H7 (cell line): ENCODE data around the gene DDN. TPM values are rescaled to one million over a fixed set of nuclear protein-coding genes. Genes with fewer than 3 reads are reported as not detected.

ENCODE experiments used
- DNase-seq: peaks from one replicate; pipeline ENCODE4 v3.0.0; 2012
- H3K27me3 ChIP-seq: 2 replicates; pipeline ENCODE4 v1.6.0; 2011; ENCODE audit warnings: mild to moderate bottlenecking, low read length; ENCODE audit not compliant: control insufficient read depth, insufficient read depth
- H3K36me3 ChIP-seq: replicated peaks from 2 replicates; pipeline ENCODE4 v1.5.1; 2011; ENCODE audit warnings: low read length; ENCODE audit not compliant: control insufficient read depth, insufficient read depth
- H3K4me3 ChIP-seq: 2 replicates; pipeline ENCODE4 v1.5.1; 2011; ENCODE audit warnings: low read depth, mild to moderate bottlenecking, control low read depth, low read length, moderate library complexity; ENCODE audit not compliant: insufficient read depth
- total RNA-seq: library from RNA; depleted of rRNA; stranded (reverse); fragments of >200 nt; shearing (Covaris generic); gene quantifications from 2 replicates; pipeline ENCODE4 v1.2.3, GENCODE V29; 2014

Gene DDN
- total RNA-seq, 1 experiment from 2014 or later = 0.10 TPM

DNA sequence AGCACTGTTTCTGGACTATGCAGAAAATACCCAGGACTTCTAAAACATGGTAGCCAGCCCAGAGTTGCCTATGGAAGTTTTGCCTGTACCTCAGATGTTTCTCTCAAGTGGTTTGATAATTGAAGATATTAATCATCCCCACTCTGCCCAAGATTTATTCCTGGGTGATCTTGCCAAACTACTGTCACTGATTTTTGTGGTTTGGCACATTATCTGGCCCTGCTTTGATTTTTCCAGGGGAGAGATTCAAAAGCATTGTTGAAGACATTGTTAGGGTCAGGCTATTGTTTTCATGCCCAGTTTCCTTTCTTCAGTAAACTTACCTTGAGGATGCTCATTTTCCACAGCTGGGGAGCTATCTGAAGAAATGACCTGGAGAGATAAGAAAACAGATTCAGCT, 13.6 kb upstream of the DDN start:
- DNase-seq = no peak
- H3K36me3 ChIP-seq = peaks cover 1% of the 10 kb centered on the region
- H3K4me3 ChIP-seq = no peak overlapping the region
- no peaks in the 10 kb centered on the region for H3K27me3 ChIP-seq

DNA sequence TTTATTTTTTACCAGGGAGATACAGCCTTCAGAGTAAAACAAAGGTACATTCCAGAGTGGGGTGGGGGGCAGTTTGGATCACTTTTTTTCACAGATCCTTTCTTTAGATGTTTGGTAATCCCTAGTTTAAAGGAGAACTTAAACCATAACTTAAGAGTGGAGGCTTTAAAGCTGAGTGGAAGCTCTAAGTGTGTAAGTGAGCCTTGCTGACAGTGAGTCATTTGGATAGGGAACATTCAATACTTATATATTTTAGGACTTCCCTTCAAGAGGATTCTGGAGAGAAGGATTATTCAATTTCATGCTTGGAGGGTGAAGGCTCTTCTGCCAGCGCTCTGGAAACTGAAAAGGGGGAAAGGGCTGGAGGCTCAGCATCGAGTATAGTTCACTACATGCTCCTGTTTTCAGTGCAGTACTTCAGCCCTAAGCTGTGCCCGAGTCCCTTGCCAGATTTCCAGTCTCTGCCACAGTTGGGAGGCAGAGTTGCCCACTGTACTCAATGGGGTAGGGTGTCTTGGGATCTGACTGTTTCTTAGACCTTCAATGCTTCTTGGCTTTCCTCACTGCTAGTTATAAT, 11.0 kb upstream of the DDN start:
- Histone ChIP-seq H3K27me3 (no peaks in the 10 kb centered on the region), H3K4me3 (no peak overlapping the region), H3K36me3 (peaks cover 1% of the 10 kb centered on the region)
- no peak for DNase-seq

DNA sequence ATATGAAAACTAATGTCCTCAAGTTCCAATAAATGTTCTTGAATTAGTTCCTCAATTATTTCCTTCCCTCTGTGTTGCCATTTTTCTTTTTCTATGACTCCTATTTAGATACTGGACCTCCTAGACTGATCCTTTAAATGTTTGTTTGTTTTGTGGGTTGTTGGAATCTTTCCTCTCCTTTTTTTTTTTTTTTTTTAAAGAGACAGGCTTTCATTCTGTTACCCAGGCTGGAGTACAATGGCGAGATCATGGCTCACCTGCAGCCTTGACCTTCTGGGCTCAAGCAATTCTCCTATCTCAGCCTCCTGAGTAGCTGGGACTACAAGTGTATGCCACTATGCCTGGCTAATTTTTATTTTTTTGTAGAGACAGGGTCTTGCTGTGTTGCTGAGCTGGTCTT, 9.8 kb upstream of the DDN start:
- H3K36me3 ChIP-seq = peaks cover 5% of the 10 kb centered on the region
- H3K4me3 ChIP-seq = no peak overlapping the region
- no peak for DNase-seq
- H3K27me3 ChIP-seq = no peaks in the 10 kb centered on the region

DNA sequence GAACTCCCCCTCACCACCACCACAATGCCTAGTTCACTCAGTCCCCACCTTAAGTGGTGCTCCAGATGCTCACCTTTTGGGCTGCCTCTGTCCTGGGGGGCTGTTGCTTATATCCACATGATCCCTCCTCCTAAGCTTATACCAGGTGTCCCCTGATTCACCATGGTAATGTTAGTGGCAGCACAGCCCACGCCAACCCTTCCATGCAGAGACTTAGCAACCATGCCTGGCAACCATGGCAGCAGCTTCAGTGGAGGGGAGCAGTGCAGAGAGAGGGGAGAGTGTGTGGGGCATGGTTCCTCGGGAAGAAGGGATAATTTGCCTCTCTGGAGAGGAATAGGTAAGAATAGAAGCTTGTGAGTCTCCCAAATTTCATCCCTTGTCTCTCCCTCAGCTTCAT, 1.2 kb upstream of the DDN start:
- DNase-seq = no peak
- peaks cover 56% of the 10 kb centered on the region for H3K27me3 ChIP-seq
- H3K4me3 ChIP-seq = no peak overlapping the region
- peaks cover 8% of the 10 kb centered on the region for H3K36me3 ChIP-seq

DNA sequence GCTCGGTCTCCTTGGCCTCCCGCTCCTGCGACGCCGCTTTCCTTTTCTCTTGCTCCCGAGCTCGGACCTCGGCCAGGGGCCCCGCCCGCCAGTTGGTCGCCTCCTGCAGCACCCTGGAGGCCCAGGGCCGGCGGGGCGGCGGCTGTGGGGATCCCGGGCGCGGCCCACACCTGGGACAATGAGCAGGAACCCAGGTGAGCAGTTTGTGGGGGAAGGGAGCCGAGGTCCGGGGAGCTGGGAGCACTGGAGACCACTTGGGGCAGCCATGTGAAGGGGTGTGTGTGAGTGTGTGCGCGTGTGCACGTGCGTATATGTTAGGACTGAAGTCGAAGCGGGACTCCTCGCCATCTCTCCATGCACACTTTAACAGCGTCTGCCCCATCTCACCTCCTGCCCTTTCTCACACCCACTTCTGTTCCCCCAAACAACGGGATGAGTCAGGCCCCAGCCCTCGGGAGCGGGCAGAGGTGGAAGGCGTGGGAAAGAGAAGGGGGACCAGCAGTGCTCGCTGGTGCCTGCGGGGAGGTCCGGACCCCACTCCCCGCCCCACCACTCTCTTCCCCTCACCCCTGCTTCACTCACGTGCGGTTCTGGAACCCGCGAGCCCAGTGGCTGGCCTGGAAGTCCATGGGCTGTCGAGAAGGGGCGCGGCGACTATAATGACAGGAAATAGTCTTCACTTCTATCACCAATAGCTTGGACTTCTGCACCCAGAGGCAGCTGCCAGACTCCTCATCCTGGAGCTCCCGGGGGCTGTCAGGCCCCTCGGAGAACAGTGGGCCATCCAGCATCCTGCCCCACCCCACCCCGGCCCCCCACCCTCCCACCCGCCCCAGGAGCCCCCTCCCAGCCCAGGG, 450 bp downstream of the DDN start:
- Histone ChIP-seq H3K27me3 (peaks cover 72% of the 10 kb centered on the region), H3K4me3 (peak overlapping the region; percentile 48), H3K36me3 (peaks cover 4% of the 10 kb centered on the region; the same call in 1 of the 2 replicates)
- peak; percentile 79 for DNase-seq

DNA sequence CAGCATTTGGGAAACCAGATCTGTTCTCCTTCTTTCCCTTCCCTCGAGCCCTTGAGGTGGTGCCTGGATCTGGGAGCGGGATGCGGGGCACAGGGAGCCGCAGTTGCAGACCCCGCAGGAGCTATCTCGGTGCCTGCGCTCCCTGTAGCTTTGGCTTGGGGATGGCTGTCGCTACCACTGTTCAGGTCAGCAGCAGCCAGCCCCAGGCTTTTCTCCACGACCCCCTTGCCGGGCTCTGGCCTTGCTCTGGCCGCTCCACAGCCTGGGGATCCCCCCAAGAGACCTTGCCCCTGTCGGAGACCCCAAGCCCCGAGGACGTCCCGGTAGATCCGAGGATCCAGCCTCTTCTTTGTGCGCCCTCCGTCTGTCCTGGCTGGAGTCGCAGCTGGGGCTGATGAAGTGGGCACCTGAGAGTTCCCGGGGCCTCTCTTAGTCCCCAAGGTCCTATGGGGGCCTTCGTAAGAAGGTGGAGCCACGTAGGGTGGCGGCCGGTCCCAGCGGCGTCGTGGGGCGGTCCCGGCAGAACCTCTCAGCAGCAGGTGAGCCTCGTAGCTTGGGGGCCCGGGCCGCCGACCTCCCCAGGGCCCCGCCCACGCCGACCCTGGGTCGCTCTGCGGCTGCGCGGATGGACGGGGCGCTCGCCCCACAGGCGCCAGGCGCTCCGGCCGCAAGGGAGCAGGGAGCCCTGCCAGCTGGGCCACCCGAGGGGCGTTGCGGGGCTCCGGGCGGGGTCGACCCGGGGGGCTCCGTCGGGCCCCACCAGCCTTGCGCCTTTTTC, 1.3 kb downstream of the DDN start:
- Histone ChIP-seq H3K36me3 (peaks cover 3% of the 10 kb centered on the region; the same call in 1 of the 2 replicates), H3K27me3 (peaks cover 80% of the 10 kb centered on the region), H3K4me3 (peak overlapping the region; percentile 48)
- peak; percentile 97 for DNase-seq

DNA sequence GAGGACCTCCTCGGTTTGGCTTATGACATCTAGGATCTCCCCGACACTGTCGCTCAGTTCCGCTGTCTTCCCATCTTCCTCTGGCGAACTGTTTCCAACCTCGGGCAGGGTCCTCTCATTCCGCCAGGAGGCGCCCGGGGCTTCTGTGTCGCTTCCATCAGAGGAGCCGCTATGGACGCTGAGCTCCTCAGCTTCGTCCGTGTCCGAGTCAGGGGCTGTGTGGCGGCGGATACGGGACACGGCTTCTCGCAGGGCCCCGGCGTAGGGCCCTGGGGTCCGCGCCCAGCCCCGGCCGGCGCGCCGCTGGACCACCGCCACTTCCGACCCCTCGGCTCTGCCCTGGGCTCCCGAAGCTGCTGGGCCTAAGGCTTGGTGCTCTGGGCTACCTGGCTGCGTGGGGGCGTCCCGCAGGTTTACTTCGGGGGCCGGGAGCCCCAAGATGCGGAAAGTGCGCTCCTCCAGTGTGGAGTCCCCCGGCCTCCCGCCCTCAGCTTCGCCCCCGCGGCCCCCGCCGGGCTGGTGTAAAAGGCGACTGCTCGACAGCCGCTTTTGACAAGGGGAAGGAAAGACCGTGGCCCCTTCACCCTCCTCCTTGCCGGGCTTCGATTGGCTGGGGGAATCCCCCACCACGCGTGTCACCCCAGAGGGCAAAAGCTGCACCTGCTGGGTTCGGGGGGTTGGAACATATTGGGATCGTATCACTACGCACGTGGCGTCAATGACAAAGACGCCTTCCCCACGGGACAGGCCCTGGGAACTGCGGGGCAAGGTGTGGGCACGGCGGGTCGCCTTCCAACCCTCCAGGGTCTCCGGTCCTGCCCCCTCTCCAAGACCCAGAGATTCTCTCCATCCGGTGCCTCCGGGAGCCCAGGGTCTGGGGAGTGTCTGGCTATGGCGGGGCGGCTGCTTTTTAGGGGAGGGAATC, 2.1 kb downstream of the DDN start:
- DNase-seq = peak; percentile 91
- H3K36me3 ChIP-seq = no peaks in the 10 kb centered on the region; the same call in 1 of the 2 replicates
- H3K4me3 ChIP-seq = peak overlapping the region; percentile 48
- peaks cover 81% of the 10 kb centered on the region for H3K27me3 ChIP-seq

DNA sequence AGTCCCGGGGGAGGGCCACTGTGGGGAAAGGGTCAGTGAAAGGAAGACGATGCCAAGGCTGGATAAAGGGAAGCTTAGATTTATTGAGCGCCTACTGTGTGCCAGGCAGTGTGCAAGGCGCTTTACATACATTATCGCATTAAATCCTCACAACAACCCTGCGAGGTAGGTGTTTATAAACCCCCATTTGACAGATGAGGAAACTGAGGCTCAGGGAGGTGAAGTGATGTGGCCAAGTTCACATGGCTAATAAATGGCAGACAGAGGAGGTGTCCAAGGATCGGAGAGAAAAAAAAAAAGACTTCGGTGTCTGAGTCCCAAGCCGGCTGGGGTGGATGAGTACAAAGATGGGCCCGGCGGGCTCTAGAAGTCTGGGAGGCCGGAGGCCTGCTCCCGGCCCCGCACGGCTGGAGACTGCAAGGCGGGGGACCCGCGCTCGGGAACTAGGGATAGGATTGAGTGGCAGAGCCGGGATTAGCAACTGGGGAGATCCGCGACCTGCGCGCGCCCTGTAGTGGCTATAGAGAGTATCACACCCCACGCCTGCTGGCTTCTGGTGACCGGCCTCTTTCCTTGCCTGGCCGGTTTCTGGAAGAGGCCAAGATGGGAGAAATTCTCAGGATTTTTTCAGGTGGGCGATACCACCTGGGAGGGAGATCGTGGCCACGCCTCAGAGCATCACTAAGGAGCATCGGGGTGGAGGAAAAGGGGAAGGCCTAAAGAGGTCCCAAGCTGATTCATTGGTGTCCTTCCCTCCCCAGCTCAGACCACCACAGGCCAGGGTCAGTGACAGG, 3.9 kb downstream of the DDN start:
- no peaks in the 10 kb centered on the region for H3K36me3 ChIP-seq
- peaks cover 73% of the 10 kb centered on the region for H3K27me3 ChIP-seq
- DNase-seq = peak; percentile 98
- H3K4me3 ChIP-seq = peak overlapping the region; percentile 3; the same call in 1 of the 2 replicates

DNA sequence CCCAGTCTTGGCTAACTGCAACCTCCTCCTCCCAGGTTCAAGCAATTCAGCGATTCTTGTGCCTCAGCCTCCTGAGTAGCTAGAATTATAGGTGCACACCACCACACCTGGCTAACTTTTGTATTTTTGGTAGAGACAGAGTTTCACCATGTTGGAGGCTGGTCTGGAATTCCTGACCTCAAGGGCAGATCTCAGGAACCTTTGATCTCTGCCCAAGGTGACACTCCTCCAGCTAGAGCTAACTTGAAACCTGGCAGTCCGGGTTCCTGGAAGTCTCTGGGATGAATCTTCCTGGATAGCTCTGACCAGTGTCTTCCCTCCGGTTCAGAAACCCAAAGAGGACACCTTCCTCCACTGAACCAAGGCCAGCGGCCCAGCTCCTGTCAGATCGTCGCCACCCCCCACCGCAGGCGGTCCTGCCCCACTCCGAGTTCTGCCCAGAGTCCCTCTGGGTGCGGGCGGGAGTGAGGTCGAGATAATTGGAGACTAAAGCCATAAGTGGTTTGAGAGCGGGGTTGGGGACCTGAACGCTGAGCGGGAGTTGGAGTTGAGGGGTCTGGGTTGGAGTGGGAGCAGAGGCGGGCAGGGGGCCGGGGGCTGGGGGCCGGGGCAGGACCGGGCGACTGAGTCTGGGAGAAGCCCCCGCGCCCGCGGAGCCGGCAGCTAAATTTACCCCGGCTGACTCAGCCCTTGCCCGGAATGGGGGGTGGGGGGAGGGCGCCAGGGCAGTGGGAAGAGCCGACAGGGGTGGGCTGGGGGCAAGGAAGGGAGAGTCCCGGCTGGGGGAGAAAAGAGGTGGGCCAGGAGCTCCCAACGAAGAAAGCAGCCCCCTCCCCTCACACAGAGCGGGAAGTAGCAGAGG, 4.7 kb downstream of the DDN start:
- Histone ChIP-seq H3K36me3 (no peaks in the 10 kb centered on the region), H3K4me3 (no peak overlapping the region; the same call in 1 of the 2 replicates), H3K27me3 (peaks cover 64% of the 10 kb centered on the region)
- no peak for DNase-seq

DNA sequence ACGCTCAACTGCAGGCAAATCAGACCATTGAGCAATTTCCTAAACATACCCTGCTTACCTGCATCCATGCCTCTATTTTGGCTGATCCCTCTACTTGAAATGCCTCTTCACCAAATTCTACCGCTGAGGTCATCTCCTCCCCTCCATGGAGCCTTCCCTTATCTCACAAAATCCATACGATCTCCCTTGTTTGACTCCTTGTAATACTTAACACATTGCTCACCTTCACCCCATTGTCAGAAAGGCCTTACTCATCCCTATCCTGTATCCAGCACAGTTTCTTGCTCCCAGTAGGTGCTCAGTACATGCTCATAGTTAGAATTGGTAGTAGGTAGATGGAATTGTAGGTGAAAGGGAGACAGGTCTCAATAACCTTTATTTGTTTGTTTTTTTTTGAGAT, 5.4 kb downstream of the DDN start:
- H3K36me3 ChIP-seq = no peaks in the 10 kb centered on the region
- DNase-seq = peak; percentile 24
- H3K4me3 ChIP-seq = no peak overlapping the region
- H3K27me3 ChIP-seq = peaks cover 60% of the 10 kb centered on the region

DNA sequence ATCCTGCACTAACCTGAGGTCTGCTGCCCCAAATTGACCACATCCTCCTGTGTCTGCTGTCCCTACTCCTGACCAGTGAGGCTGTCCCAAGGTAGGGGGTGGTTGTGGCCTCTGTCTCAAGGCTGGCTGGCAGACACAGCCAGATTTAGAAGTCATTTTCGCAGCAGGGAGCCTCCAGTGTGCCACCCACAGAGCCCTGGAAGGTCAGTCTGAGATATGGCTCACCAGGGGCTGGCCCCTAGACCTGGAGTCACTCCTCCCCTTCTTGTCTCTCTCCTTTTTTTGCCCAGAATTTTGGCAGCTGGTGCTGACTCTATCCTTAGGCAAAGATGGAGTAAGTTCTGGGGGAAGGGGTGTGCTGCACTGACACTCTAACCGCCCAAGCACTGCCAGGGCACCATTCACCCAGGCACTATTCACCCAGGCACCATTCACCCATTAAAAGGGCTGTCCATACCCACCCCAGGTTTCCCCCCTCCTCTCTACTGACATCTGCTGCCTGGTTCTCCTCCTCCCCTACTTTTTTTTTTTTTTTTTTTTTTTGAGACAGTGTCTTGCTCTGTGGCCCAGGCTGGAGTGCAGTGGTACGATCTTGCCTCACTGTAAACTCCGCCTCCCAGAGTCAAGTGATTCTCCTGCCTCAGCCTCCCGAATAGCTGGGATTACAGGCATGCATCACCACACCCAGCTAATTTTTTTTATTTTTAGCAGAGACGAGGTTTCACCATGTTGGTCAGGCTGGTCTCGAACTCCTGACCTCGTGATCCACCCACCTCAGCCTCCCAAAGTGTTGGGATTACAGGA, 7.7 kb downstream of the DDN start:
- Histone ChIP-seq H3K27me3 (peaks cover 52% of the 10 kb centered on the region), H3K36me3 (no peaks in the 10 kb centered on the region), H3K4me3 (no peak overlapping the region)
- peak; percentile 28 for DNase-seq

DNA sequence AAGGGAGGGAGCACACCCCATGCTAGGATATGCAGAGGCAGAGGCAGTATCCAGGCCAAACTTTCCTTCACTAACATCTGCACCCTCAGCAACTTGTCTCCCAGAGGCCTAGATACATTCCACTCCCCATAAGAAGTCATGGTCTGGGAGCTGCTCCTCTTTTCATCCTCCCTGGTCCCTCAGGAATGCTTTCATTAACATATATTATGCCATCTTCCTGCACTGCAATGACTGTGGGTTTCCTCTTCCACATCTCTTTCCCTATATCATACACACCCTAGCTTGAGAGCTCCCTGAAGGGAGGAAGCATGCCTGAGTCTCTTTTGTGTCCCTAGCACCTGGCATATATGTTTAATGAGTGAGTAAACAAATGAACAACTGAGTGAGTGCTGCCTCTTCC, 8.6 kb downstream of the DDN start:
- peaks cover 49% of the 10 kb centered on the region for H3K27me3 ChIP-seq
- H3K4me3 ChIP-seq = no peak overlapping the region
- DNase-seq = peak; percentile 35
- H3K36me3 ChIP-seq = no peaks in the 10 kb centered on the region
